Mesenchymal stem cell (in vitro differentiated cells and primary cell): ENCODE data around the gene NAB2.

Source experiments
- DNase-seq: peaks from one replicate; pipeline ENCODE4 v3.0.0-alpha.2; 2013
- H2AFZ ChIP-seq: one replicate; pipeline ENCODE4 v1.6.1; 2013; ENCODE audit warnings: low read depth, mild to moderate bottlenecking, control low read depth, inconsistent platforms, low read length, moderate library complexity
- H2AK5ac ChIP-seq: 2 replicates; pipeline ENCODE4 v1.6.1; 2013; ENCODE audit warnings: low read length, moderate library complexity, mild to moderate bottlenecking, inconsistent platforms; ENCODE audit not compliant: severe bottlenecking
- H2BK120ac ChIP-seq: one replicate; pipeline ENCODE4 v1.6.1; 2013; ENCODE audit warnings: low read depth, mild to moderate bottlenecking, inconsistent platforms, low read length, moderate library complexity
- H2BK12ac ChIP-seq, 2 experiments: one replicate each; pipeline ENCODE4 v1.6.1; 2013; ENCODE audit warnings: inconsistent platforms in 2 of 2, low read length in 2 of 2, mild to moderate bottlenecking in 2 of 2, moderate library complexity in 2 of 2, control low read depth in 1 of 2
- H2BK15ac ChIP-seq: one replicate; pipeline ENCODE4 v1.6.1; 2013; ENCODE audit warnings: mild to moderate bottlenecking, low read depth, inconsistent platforms; ENCODE audit not compliant: poor library complexity, severe bottlenecking
- H2BK5ac ChIP-seq: 2 replicates; pipeline ENCODE4 v1.6.1; 2013; ENCODE audit warnings: low read depth, mild to moderate bottlenecking, low read length, control low read depth, inconsistent platforms; ENCODE audit not compliant: poor library complexity, severe bottlenecking
- H3K14ac ChIP-seq, 2 experiments: one replicate each; pipeline ENCODE4 v1.6.1; 2013; ENCODE audit warnings: inconsistent platforms in 2 of 2, low read length in 2 of 2, control low read depth in 1 of 2, mild to moderate bottlenecking in 1 of 2, moderate library complexity in 1 of 2
- H3K18ac ChIP-seq, 2 experiments: one replicate each; pipeline ENCODE4 v1.6.1; 2013; ENCODE audit warnings: inconsistent platforms in 2 of 2, low read length in 2 of 2, control low read depth in 1 of 2, low read depth in 1 of 2, mild to moderate bottlenecking in 1 of 2
- H3K23ac ChIP-seq, 2 experiments: one replicate each; pipeline ENCODE4 v1.6.1; 2013; ENCODE audit warnings: inconsistent platforms in 2 of 2, low read length in 2 of 2, mild to moderate bottlenecking in 2 of 2, moderate library complexity in 2 of 2, control low read depth in 1 of 2
- H3K27ac ChIP-seq: 2 replicates; pipeline ENCODE4 v1.5.1; 2013; ENCODE audit warnings: mild to moderate bottlenecking, moderate library complexity, low read length, control low read depth, inconsistent platforms; ENCODE audit not compliant: poor library complexity, severe bottlenecking
- H3K27me3 ChIP-seq, 2 experiments: 2 replicates each; pipeline versions ENCODE4 v1.6.1 to v1.7.0; 2013; ENCODE audit warnings: low read length in 2 of 2, mild to moderate bottlenecking in 2 of 2, moderate library complexity in 2 of 2, control low read depth in 1 of 2, inconsistent platforms in 1 of 2; ENCODE audit not compliant: control insufficient read depth in 1 of 2, insufficient read depth in 1 of 2
- H3K36me3 ChIP-seq, 2 experiments: 2 replicates each; pipeline versions ENCODE4 v1.6.1 to v1.7.0; 2013; ENCODE audit warnings: low read length in 2 of 2, control low read depth in 1 of 2, inconsistent platforms in 1 of 2, low read depth in 1 of 2, mild to moderate bottlenecking in 1 of 2; ENCODE audit not compliant: insufficient read depth in 2 of 2, control insufficient read depth in 1 of 2
- H3K4ac ChIP-seq, 2 experiments: one replicate each; pipeline ENCODE4 v1.6.1; 2013; ENCODE audit warnings: inconsistent platforms in 2 of 2, low read length in 2 of 2, mild to moderate bottlenecking in 2 of 2, moderate library complexity in 2 of 2, control low read depth in 1 of 2, low read depth in 1 of 2
- H3K4me1 ChIP-seq: 2 replicates; pipeline ENCODE4 v1.6.1; 2013; ENCODE audit warnings: low read depth, low read length, control low read depth; ENCODE audit not compliant: control insufficient read depth, insufficient read depth
- H3K4me2 ChIP-seq: 2 replicates; pipeline ENCODE4 v1.6.1; 2013; ENCODE audit warnings: low read length, mild to moderate bottlenecking, inconsistent platforms; ENCODE audit not compliant: poor library complexity, severe bottlenecking
- H3K4me3 ChIP-seq, 2 experiments: 2 replicates each; pipeline versions ENCODE4 v1.5.1 to v1.7.0; 2013; ENCODE audit warnings: low read length in 2 of 2, mild to moderate bottlenecking in 2 of 2, control low read depth in 1 of 2, low read depth in 1 of 2; ENCODE audit not compliant: insufficient read depth in 1 of 2
- H3K79me1 ChIP-seq: replicated peaks from 2 replicates; pipeline ENCODE4 v1.6.1; 2013; ENCODE audit warnings: mild to moderate bottlenecking, control low read depth, low read length, inconsistent platforms; ENCODE audit not compliant: poor library complexity, severe bottlenecking
- H3K9ac ChIP-seq: 2 replicates; pipeline ENCODE4 v1.7.0; 2013; ENCODE audit warnings: mild to moderate bottlenecking, low read length, moderate library complexity
- H3K9me3 ChIP-seq: 2 replicates; pipeline ENCODE4 v1.7.0; 2013; ENCODE audit warnings: mild to moderate bottlenecking, low read length; ENCODE audit not compliant: control insufficient read depth
- H4K8ac ChIP-seq: one replicate; pipeline ENCODE4 v1.6.1; 2013; ENCODE audit warnings: inconsistent platforms, mild to moderate bottlenecking, low read length, moderate library complexity
- H4K91ac ChIP-seq: one replicate; pipeline ENCODE4 v1.6.1; 2013; ENCODE audit warnings: mild to moderate bottlenecking, low read length, inconsistent platforms
- WGBS: methylation state at CpG from one replicate; pipeline ENCODE4 v1.1.7; 2013; ENCODE audit warnings: mixed read lengths; 5-methylcytosine and 5-hydroxymethylcytosine counted together

Gene NAB2

GRCh38 chr12:57104292-57104910, 15.5 kb downstream of the NAB2 start:
- H3K9me3 ChIP-seq: no peaks in the 10 kb centered on the region
- H2BK15ac ChIP-seq: no peak overlapping the region
- no peak overlapping the region for H3K4me2 ChIP-seq
- no peak overlapping the region for H3K4me3 ChIP-seq
- H3K23ac ChIP-seq: no peak overlapping the region
- H3K79me1 ChIP-seq: peaks cover 21% of the 10 kb centered on the region
- H3K36me3 ChIP-seq: peaks cover 53 to 75% of the 10 kb centered on the region in 2 experiments
- peaks cover 9% of the 10 kb centered on the region for H3K4me1 ChIP-seq
- no peak overlapping the region for H3K18ac ChIP-seq
- H4K8ac ChIP-seq: no peak overlapping the region
- no peak overlapping the region for H3K27ac ChIP-seq
- H2BK120ac ChIP-seq: no peak overlapping the region
- H3K9ac ChIP-seq: no peak overlapping the region
- no peak overlapping the region for H2BK5ac ChIP-seq
- H2AFZ ChIP-seq: no peak overlapping the region
- no peak overlapping the region for H2BK12ac ChIP-seq
- WGBS: 98% methylated on average over 11 of the region's 12 CpGs
- no peak overlapping the region for H3K4ac ChIP-seq
- no peak for DNase-seq
- no peak overlapping the region for H2AK5ac ChIP-seq
- no peaks in the 10 kb centered on the region for H3K27me3 ChIP-seq
- H3K14ac ChIP-seq: no peak overlapping the region
- no peak overlapping the region for H4K91ac ChIP-seq

- no peak overlapping the region for H2BK12ac ChIP-seq
- H3K36me3 ChIP-seq: peaks cover 46 to 67% of the 10 kb centered on the region in 2 experiments
- no peak overlapping the region for H2BK5ac ChIP-seq
- H2BK120ac ChIP-seq: no peak overlapping the region
- no peak overlapping the region for H3K4ac ChIP-seq
- peak overlapping the region; percentile 7 for H4K8ac ChIP-seq
- H4K91ac ChIP-seq: no peak overlapping the region
- no peak overlapping the region for H3K18ac ChIP-seq
- H3K4me1 ChIP-seq: peaks cover 15% of the 10 kb centered on the region
- no peak overlapping the region for H3K9ac ChIP-seq
- H2BK15ac ChIP-seq: no peak overlapping the region
- WGBS: 96% methylated on average over 13 of the region's 14 CpGs
- no peak for DNase-seq
- no peak overlapping the region for H3K27ac ChIP-seq
- H3K23ac ChIP-seq: no peak overlapping the region
- H3K79me1 ChIP-seq: peaks cover 18% of the 10 kb centered on the region
- no peaks in the 10 kb centered on the region for H3K27me3 ChIP-seq
- no peak overlapping the region for H3K14ac ChIP-seq
- H3K9me3 ChIP-seq: no peaks in the 10 kb centered on the region
- no peak overlapping the region for H2AK5ac ChIP-seq
- H3K4me3 ChIP-seq: no peak overlapping the region
- H3K4me2 ChIP-seq: no peak overlapping the region
- no peak overlapping the region for H2AFZ ChIP-seq
These were observed 16.3 kb downstream of the NAB2 start for GRCh38 chr12:57105011-57105753.

GRCh38 chr12:57106021-57106708, 17.3 kb downstream of the NAB2 start:
- Histone ChIP-seq H3K36me3 (peaks cover 46 to 61% of the 10 kb centered on the region in 2 experiments), H2BK5ac (no peak overlapping the region), H4K91ac (no peak overlapping the region), H3K27me3 (no peaks in the 10 kb centered on the region), H3K79me1 (peaks cover 18% of the 10 kb centered on the region), H2BK15ac (no peak overlapping the region), H3K27ac (no peak overlapping the region), H3K9ac (no peak overlapping the region), H2BK12ac (no peak overlapping the region), H3K4ac (no peak overlapping the region), H3K18ac (no peak overlapping the region), H3K4me2 (no peak overlapping the region), H3K9me3 (no peaks in the 10 kb centered on the region), H2BK120ac (no peak overlapping the region), H4K8ac (no peak overlapping the region), H3K23ac (no peak overlapping the region), H3K14ac (no peak overlapping the region), H2AFZ (no peak overlapping the region), H3K4me1 (peaks cover 17% of the 10 kb centered on the region), H3K4me3 (no peak overlapping the region), H2AK5ac (no peak overlapping the region)
- WGBS: 94% methylated on average over 9 of the region's 9 CpGs
- no peak for DNase-seq
